Osteoblast (primary cell): ENCODE results near the gene WDR49. TPM values are rescaled to one million over a fixed set of nuclear protein-coding genes. Genes with fewer than 3 reads are reported as not detected.

Experiments used
- DNase-seq: peaks from one replicate; pipeline ENCODE4 v3.0.0; 2011; ENCODE audit warnings: low spot score, mixed read lengths; ENCODE audit not compliant: insufficient read length; ENCODE audit errors: missing footprints
- H2AFZ ChIP-seq: 2 replicates; pipeline ENCODE4 v1.6.0; 2011; ENCODE audit warnings: mild to moderate bottlenecking, low read length
- H3K27ac ChIP-seq: 2 replicates; pipeline ENCODE4 v1.5.1; 2011; ENCODE audit warnings: mild to moderate bottlenecking, low read depth, low read length, moderate library complexity
- H3K27me3 ChIP-seq: 2 replicates; pipeline ENCODE4 v1.6.0; 2012; ENCODE audit warnings: mild to moderate bottlenecking, control low read depth, inconsistent platforms, low read length, moderate library complexity; ENCODE audit not compliant: insufficient read depth
- H3K36me3 ChIP-seq: 2 replicates; pipeline ENCODE4 v1.5.1; 2011; ENCODE audit warnings: mild to moderate bottlenecking, low read length, control low read depth, moderate library complexity; ENCODE audit not compliant: insufficient read depth
- H3K4me1 ChIP-seq: 2 replicates; pipeline ENCODE4 v1.5.1; 2011; ENCODE audit warnings: mild to moderate bottlenecking, low read length, control low read depth, moderate library complexity; ENCODE audit not compliant: insufficient read depth
- H3K4me2 ChIP-seq: 2 replicates; pipeline ENCODE4 v1.6.0; 2011; ENCODE audit warnings: mild to moderate bottlenecking, low read length; ENCODE audit not compliant: insufficient read depth
- H3K4me3 ChIP-seq: fragments of 200-600 bp; sonication (generic); 3 replicates; pipeline ENCODE4 v1.5.1; 2012; ENCODE audit warnings: mild to moderate bottlenecking, low read length, inconsistent platforms; ENCODE audit not compliant: insufficient read depth
- H3K79me2 ChIP-seq: 2 replicates; pipeline ENCODE4 v1.6.0; 2012; ENCODE audit warnings: mild to moderate bottlenecking, low read length, control low read depth, inconsistent platforms; ENCODE audit not compliant: insufficient read depth
- H3K9me3 ChIP-seq: 2 replicates; pipeline ENCODE4 v1.5.1; 2011; ENCODE audit warnings: low read depth, low read length, control low read depth
- H4K20me1 ChIP-seq: 2 replicates; pipeline ENCODE4 v1.6.0; 2012; ENCODE audit warnings: mild to moderate bottlenecking, low read length, control low read depth; ENCODE audit not compliant: insufficient read depth
- total RNA-seq: library from RNA; depleted of rRNA; stranded (reverse); fragments of >200 nt; gene quantifications from 2 replicates; pipeline ENCODE4 v1.2.3, GENCODE V29; 2012
- TF ChIP-seq, protein P1 (sequence below): IDR thresholded peaks from 2 replicates; pipeline ENCODE4 v1.5.1; 2011; ENCODE audit warnings: mild to moderate bottlenecking, low read depth, low read length, moderate library complexity; ENCODE audit errors: extremely low read depth

WDR49 gene
- total RNA-seq, 1 donor, result under 0.01 TPM

DNA sequence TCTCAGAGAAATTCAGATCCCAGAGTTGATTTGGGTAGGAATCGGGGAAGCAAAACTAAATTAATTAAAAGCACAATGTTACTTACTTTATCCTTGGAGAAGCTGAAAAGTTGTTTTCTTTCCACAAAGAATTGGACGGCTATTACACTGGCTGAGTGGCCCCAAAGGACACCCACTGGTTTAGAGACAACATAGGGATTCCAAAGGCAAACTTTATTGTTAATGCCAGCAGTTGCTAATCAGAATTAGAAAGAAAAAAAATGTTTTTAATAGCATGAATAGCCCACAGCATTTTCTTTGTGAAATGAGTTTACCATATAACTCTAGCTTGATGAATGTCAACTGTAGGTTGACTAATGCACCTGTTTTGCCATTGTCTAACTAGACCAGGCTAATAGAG lies 51.7 kb downstream of the WDR49 start:
- Histone ChIP-seq H3K79me2 (no peaks in the 10 kb centered on the region), H4K20me1 (no peaks in the 10 kb centered on the region), H2AFZ (no peak overlapping the region), H3K4me3 (no peak overlapping the region), H3K27me3 (no peaks in the 10 kb centered on the region), H3K4me2 (no peak overlapping the region), H3K27ac (no peak overlapping the region), H3K9me3 (no peaks in the 10 kb centered on the region), H3K36me3 (no peaks in the 10 kb centered on the region), H3K4me1 (no peaks in the 10 kb centered on the region)
- TF ChIP-seq, protein P1, sequence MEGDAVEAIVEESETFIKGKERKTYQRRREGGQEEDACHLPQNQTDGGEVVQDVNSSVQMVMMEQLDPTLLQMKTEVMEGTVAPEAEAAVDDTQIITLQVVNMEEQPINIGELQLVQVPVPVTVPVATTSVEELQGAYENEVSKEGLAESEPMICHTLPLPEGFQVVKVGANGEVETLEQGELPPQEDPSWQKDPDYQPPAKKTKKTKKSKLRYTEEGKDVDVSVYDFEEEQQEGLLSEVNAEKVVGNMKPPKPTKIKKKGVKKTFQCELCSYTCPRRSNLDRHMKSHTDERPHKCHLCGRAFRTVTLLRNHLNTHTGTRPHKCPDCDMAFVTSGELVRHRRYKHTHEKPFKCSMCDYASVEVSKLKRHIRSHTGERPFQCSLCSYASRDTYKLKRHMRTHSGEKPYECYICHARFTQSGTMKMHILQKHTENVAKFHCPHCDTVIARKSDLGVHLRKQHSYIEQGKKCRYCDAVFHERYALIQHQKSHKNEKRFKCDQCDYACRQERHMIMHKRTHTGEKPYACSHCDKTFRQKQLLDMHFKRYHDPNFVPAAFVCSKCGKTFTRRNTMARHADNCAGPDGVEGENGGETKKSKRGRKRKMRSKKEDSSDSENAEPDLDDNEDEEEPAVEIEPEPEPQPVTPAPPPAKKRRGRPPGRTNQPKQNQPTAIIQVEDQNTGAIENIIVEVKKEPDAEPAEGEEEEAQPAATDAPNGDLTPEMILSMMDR, result no peak
- DNase-seq, result no peak

DNA sequence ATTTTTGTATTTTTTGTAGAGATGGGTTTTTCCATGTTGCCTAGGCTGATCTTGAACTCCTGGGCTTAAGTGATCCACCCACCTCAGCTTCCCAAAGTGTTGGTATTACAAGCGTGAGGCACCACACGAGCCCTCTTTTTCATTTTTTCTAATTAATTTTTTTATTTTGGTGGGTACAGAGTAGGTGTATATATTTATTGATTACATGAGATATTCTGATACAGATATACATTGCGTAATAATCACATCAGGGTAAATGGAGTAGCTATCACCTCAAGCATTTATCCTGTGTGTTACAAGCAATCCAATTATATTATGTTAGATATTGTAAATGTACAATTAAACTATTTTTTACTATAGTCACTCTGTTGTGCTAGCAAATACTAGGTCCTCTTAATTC lies 66.1 kb downstream of the WDR49 start:
- no peak overlapping the region for H3K27ac ChIP-seq
- no peak overlapping the region for H2AFZ ChIP-seq
- H3K79me2 ChIP-seq, result no peaks in the 10 kb centered on the region
- no peaks in the 10 kb centered on the region for H4K20me1 ChIP-seq
- H3K9me3 ChIP-seq, result no peaks in the 10 kb centered on the region
- H3K36me3 ChIP-seq, result no peaks in the 10 kb centered on the region
- no peaks in the 10 kb centered on the region for H3K27me3 ChIP-seq
- H3K4me2 ChIP-seq, result no peak overlapping the region
- H3K4me3 ChIP-seq, result no peak overlapping the region
- no peaks in the 10 kb centered on the region for H3K4me1 ChIP-seq
- no peak for DNase-seq
- TF ChIP-seq, protein P1, result no peak

DNA sequence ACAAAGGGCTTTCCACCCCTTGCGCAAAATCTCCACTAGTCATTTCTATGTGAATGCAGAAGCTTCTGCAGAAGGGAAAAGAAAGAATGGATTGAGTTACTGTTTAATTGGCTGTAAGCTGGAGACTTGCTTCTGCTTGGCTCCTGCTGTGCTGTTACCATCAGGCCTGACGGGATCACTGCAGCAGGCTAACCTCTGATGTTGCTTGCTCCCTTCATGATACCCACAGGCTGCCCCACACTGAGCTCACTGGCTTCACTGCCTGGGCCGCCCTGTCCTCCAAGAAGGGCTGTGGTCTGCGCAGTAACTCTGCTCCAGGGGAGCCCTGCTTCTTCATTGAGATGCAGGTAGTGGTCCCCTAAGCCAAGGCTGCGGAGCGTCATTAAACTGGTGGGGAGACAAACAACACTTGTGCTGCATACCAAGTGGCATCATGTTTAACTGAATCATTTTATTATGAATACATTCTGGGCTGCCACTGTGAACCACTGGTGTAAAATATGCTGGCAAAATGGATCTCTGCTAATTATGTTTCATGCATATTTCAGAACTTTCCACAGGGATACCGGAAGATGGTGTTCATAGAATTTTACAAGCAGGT lies 78.6 kb downstream of the WDR49 start:
- Histone ChIP-seq H3K4me2 (no peak overlapping the region), H2AFZ (no peak overlapping the region), H3K27me3 (no peaks in the 10 kb centered on the region), H3K9me3 (no peaks in the 10 kb centered on the region), H3K4me3 (no peak overlapping the region), H3K27ac (no peak overlapping the region), H3K36me3 (no peaks in the 10 kb centered on the region), H4K20me1 (no peaks in the 10 kb centered on the region), H3K4me1 (no peaks in the 10 kb centered on the region), H3K79me2 (no peaks in the 10 kb centered on the region)
- TF ChIP-seq, protein P1, result no peak
- DNase-seq, result no peak

DNA sequence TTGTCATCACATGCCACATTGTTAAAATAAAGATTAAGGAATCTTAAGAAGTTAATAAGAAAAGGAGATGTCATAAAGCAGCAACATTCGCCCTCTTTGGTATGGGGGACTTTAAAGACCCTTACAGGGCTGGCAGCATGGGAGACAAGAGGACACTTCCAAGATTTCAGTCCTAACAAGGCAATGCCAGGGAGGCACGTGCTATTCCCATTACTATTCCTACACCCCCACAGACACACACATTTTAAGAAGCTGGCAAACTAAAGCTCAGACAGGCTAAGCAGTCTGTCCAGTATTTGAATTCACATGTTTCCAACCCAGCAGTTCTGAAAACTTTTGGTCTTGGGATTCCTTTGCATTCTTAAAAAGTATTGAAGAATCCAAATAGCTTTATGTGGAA lies 80.8 kb downstream of the WDR49 start:
- no peak overlapping the region for H3K4me2 ChIP-seq
- H3K4me3 ChIP-seq, result no peak overlapping the region
- H3K27ac ChIP-seq, result no peak overlapping the region
- no peaks in the 10 kb centered on the region for H3K27me3 ChIP-seq
- no peaks in the 10 kb centered on the region for H3K36me3 ChIP-seq
- no peaks in the 10 kb centered on the region for H3K79me2 ChIP-seq
- no peaks in the 10 kb centered on the region for H3K4me1 ChIP-seq
- DNase-seq, result no peak
- H4K20me1 ChIP-seq, result no peaks in the 10 kb centered on the region
- TF ChIP-seq, protein P1, result no peak
- no peak overlapping the region for H2AFZ ChIP-seq
- H3K9me3 ChIP-seq, result no peaks in the 10 kb centered on the region
